ENCODE measurements around the gene LDLRAD4. TPM values are rescaled to one million over a fixed set of nuclear protein-coding genes. Genes with fewer than 3 reads are reported as not detected.

Gene LDLRAD4
- total RNA-seq, 4 donors from 2014 or later = 20.4 to 40.4 (median 35.3) TPM

GRCh38 chr18:13422541-13423147 lies 204.1 kb downstream of the LDLRAD4 start:
- TF ChIP-seq CTCF (IDR thresholded peaks at IDR 0.05) = no peak
- TF ChIP-seq EP300 (IDR thresholded peaks at IDR 0.05) = no peak
- no peak for TF ChIP-seq POLR2A (IDR thresholded peaks at IDR 0.05; ENCODE audit: low read depth)
- no peak for TF ChIP-seq POLR2AphosphoS5 (IDR thresholded peaks at IDR 0.05)
- peaks cover 23 to 42% (median 30%) of the 10 kb centered on the region in 4 donors for H3K4me1 ChIP-seq
- no peak for DNase-seq (ENCODE audit: extremely low spot score)
- H3K27ac ChIP-seq (replicated peaks in 1 of 4) = no peak overlapping the region
- intact Hi-C loops (cut with DNase I) = loop anchor here (5.0 kb wide), 1 partner anchor 35 kb away; no protein-coding TSS in a partner anchor
- 85% methylated on average over 5 of the region's 5 CpGs for WGBS
- H3K9me3 ChIP-seq = no peaks in the 10 kb centered on the region
- H3K4me3 ChIP-seq = no peak overlapping the region
- no peaks in the 10 kb centered on the region for H3K36me3 ChIP-seq
- no peaks in the 10 kb centered on the region for H3K27me3 ChIP-seq

GRCh38 chr18:13423352-13423751 lies 204.8 kb downstream of the LDLRAD4 start:
- no peaks in the 10 kb centered on the region for H3K9me3 ChIP-seq
- intact Hi-C loops (cut with DNase I) = loop anchor here (5.0 kb wide), 1 partner anchor 36 kb away; no protein-coding TSS in a partner anchor
- H3K36me3 ChIP-seq = no peaks in the 10 kb centered on the region
- peaks cover 25 to 42% (median 28%) of the 10 kb centered on the region in 4 donors for H3K4me1 ChIP-seq
- no peak for DNase-seq (ENCODE audit: extremely low spot score)
- WGBS = 97% methylated on average over 9 of the region's 9 CpGs
- no peaks in the 10 kb centered on the region for H3K27me3 ChIP-seq
- H3K27ac ChIP-seq (replicated peaks in 1 of 4) = no peak overlapping the region
- TF ChIP-seq CTCF (IDR thresholded peaks at IDR 0.05) = no peak
- no peak overlapping the region for H3K4me3 ChIP-seq

GRCh38 chr18:13424363-13424762 lies 205.8 kb downstream of the LDLRAD4 start:
- Histone ChIP-seq H3K9me3 (no peaks in the 10 kb centered on the region), H3K36me3 (no peaks in the 10 kb centered on the region), H3K4me1 (peaks cover 25 to 42% (median 28%) of the 10 kb centered on the region in 4 donors), H3K27me3 (no peaks in the 10 kb centered on the region), H3K4me3 (no peak overlapping the region), H3K27ac (replicated peaks in 1 of 4) (no peak overlapping the region)
- WGBS = 93% methylated on average over 7 of the region's 7 CpGs
- intact Hi-C loops (cut with DNase I) = loop anchor here (5.0 kb wide), 1 partner anchor 37 kb away; no protein-coding TSS in a partner anchor
- no peak for TF ChIP-seq CTCF (IDR thresholded peaks at IDR 0.05)
- no peak for DNase-seq (ENCODE audit: extremely low spot score)

- Histone ChIP-seq H3K27ac (replicated peaks in 1 of 4) (no peak overlapping the region), H3K4me3 (no peak overlapping the region)
Measured at GRCh38 chr18:13425357-13426091, 207.0 kb downstream of the LDLRAD4 start.

More at GRCh38 chr18:13425357-13426091, 207.0 kb downstream of the LDLRAD4 start:
- no peak for TF ChIP-seq POLR2A (IDR thresholded peaks at IDR 0.05; ENCODE audit: low read depth)
- no peak for TF ChIP-seq EP300 (IDR thresholded peaks at IDR 0.05)
- no peak for TF ChIP-seq POLR2AphosphoS5 (IDR thresholded peaks at IDR 0.05)
- no peak for TF ChIP-seq CTCF (IDR thresholded peaks at IDR 0.05)
- intact Hi-C loops (cut with DNase I) = no loop called here
- no peak for DNase-seq (ENCODE audit: extremely low spot score)
- Histone ChIP-seq H3K4me1 (peaks cover 25 to 39% (median 28%) of the 10 kb centered on the region in 4 donors), H3K27me3 (no peaks in the 10 kb centered on the region), H3K36me3 (no peaks in the 10 kb centered on the region), H3K9me3 (no peaks in the 10 kb centered on the region)
- WGBS = 80% methylated on average over 16 of the region's 16 CpGs
